Raji (cell line): ENCODE measurements around the gene NAIF1.

Experiments used
- POLR2A ChIP-seq: IDR thresholded peaks from 2 replicates; pipeline ENCODE4 v1.6.1; 2011; ENCODE audit warnings: low read depth, low read length, control low read depth; ENCODE audit not compliant: insufficient read depth

NAIF1 gene

GRCh38 chr9:128033609-128034008 lies 33.5 kb downstream of the NAIF1 start:
- TF ChIP-seq POLR2A: no peak

DNA sequence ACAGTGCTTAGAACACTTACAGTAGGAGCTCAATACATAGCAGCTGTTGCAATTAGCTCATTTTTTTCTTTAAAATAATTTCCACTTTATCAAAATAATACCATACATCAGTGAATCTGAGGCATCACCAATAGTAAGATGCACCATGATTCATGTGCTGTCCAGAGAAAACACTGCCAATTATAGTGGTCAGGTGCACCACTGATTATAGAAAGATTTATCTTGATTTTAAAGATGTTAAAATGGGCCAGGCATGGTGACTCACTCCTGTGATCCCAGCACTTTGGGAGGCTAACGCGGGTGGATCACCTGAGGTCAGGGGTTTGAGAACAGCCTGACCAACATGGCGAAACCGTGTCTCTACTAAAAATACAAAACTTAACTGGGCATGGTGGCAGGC lies 39.4 kb downstream of the NAIF1 start:
- no peak for TF ChIP-seq POLR2A

- TF ChIP-seq POLR2A: no peak
Observed at GRCh38 chr9:128026773-128027541, 40.2 kb downstream of the NAIF1 start.

DNA sequence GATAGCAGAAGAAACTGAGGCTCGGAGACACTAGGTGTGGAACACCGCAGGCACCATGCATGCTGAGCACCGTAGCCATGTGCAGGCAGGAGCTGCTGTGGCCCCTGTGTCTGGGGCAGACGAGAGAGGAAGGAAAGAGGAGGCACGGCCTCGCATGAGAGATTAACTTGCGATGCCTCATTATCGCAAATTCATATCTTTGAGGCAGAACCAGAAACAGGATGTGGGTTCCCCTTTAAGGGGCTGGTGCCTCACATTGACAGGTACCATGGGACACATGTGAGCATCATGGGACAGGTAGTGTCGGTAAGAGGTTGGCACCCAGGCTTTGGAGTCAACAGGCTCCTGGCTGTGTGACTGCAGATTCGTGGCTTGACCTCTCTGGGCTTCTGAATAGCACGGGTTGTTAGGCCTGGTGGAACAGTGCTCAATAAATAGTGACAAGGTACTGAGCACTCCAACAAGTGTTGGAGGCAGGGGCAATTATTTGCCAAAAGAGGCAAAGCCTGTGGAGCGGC lies 40.8 kb downstream of the NAIF1 start:
- peak; percentile 87 for TF ChIP-seq POLR2A

DNA sequence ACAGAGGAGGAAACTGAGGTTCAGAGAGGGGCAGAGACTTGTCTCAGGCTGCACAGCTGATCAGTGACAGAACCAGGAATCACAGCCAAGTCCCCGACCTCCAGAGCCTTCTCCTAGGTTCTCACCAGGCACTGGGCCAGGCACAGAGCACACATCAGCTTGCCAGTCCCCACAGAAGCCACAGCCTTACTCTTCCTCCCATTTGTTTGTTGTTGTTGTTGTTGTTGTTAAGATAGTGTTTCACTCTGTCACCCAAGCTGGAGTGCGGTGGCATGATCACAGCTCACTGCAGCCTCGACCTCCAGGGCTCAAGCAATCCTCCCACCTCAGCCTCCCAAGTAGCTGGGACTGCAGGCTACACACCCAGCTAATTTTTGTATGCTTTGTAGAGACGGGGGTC lies 41.4 kb downstream of the NAIF1 start:
- no peak for TF ChIP-seq POLR2A

GRCh38 chr9:128024761-128025308 lies 42.3 kb downstream of the NAIF1 start:
- no peak for TF ChIP-seq POLR2A

DNA sequence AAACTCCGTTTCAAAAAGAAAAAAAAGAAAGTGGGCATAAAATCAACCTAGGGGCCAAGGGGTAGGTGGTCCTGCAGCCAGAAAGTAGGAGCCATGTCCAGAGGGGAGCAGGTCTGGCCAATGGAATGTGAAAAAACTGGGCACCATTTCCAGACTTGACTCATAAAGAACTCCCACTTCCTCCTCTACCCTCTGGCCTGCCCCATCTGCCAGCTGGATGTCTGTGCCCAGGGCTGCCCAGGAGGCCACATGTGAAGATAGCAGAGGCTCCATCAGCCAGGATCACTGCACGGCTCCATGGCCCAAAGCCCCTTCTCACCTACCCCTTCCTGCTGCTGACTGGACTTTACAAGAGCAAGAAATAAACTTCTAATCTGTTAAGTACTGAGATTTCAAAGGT lies 44.2 kb downstream of the NAIF1 start:
- TF ChIP-seq POLR2A: no peak

DNA sequence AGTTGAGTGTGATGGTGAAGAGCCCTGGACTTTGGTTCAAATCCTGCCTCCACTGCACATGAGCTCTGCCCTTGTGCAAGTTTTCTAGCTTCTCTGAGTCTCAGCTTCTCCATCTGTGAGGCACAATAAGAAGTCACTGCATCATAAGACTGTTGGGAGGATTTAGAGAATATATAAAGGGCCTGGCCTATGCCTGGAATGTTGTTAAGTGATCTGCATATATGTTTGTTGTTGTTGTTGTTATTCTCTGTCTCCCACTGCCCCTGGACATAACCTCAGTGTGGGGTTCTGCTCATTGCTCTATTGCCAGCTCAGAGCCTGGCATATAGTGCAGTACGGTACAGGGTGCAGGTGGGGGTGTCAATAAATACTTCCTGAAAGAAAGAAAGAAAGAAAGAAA lies 46.0 kb downstream of the NAIF1 start:
- no peak for TF ChIP-seq POLR2A

- no peak for TF ChIP-seq POLR2A
Observed at GRCh38 chr9:128020692-128021091, 46.4 kb downstream of the NAIF1 start.

- TF ChIP-seq POLR2A: no peak
Observed at GRCh38 chr9:128015696-128016095, 51.4 kb downstream of the NAIF1 start.
